EH (cell line): ENCODE data around the gene KDM8.

Source experiments
- DNase-seq: peaks from one replicate; pipeline ENCODE4 v3.0.0-alpha.2; 2015; ENCODE audit warnings: low read depth

KDM8 gene

GRCh38 chr16:27215660-27216059, 12.3 kb downstream of the KDM8 start:
- DNase-seq = no peak

- DNase-seq = no peak
Observed at GRCh38 chr16:27216297-27216885, 13.1 kb downstream of the KDM8 start.

- DNase-seq = peak; percentile 81
Observed at GRCh38 chr16:27217256-27217655, 13.9 kb downstream of the KDM8 start.

GRCh38 chr16:27218756-27219155, 15.4 kb downstream of the KDM8 start:
- no peak for DNase-seq

- DNase-seq = no peak
Observed at GRCh38 chr16:27219161-27219560, 15.8 kb downstream of the KDM8 start.

- DNase-seq = no peak
Observed at GRCh38 chr16:27220120-27220519, 16.8 kb downstream of the KDM8 start.

- DNase-seq = no peak
Observed at GRCh38 chr16:27220527-27220926, 17.2 kb downstream of the KDM8 start.

GRCh38 chr16:27220991-27221390, 17.7 kb downstream of the KDM8 start:
- DNase-seq = no peak

GRCh38 chr16:27221576-27222248, 18.4 kb downstream of the KDM8 start:
- peak; percentile 17 for DNase-seq

GRCh38 chr16:27222249-27223225, 19.2 kb downstream of the KDM8 start:
- DNase-seq = peak; percentile 90

GRCh38 chr16:27223226-27223610, 19.9 kb downstream of the KDM8 start:
- DNase-seq = no peak

- DNase-seq = no peak
Observed at GRCh38 chr16:27223701-27224100, 20.4 kb downstream of the KDM8 start.

GRCh38 chr16:27224271-27224737, 21.0 kb downstream of the KDM8 start:
- DNase-seq = no peak

GRCh38 chr16:27224741-27225300, 21.5 kb downstream of the KDM8 start:
- DNase-seq = no peak

GRCh38 chr16:27225536-27226360, 22.4 kb downstream of the KDM8 start:
- no peak for DNase-seq

GRCh38 chr16:27226476-27226875, 23.1 kb downstream of the KDM8 start:
- no peak for DNase-seq

- no peak for DNase-seq
Observed at GRCh38 chr16:27226976-27227705, 23.8 kb downstream of the KDM8 start.

GRCh38 chr16:27228045-27228444, 24.7 kb downstream of the KDM8 start:
- no peak for DNase-seq

GRCh38 chr16:27228621-27229501, 25.5 kb downstream of the KDM8 start:
- no peak for DNase-seq
